Ascending aorta (tissue), 2 donors: ENCODE results near the gene U2AF2. TPM values are rescaled to one million over a fixed set of nuclear protein-coding genes. Genes with fewer than 3 reads are reported as not detected.

Experiments used
- DNase-seq, 2 donors: peaks; one replicate each; pipeline ENCODE4 v3.0.0-alpha.2; 2019; ENCODE audit warnings: low spot score in 2 of 2
- H3K27ac ChIP-seq, 2 donors: fragments of 200-600 bp; sonication (generic); one replicate each; pipeline ENCODE4 v1.5.1; 2016 to 2017; ENCODE audit warnings: mild to moderate bottlenecking in 1 of 2
- H3K27me3 ChIP-seq: fragments of 200-600 bp; sonication (generic); one replicate; pipeline ENCODE4 v1.5.1; 2017
- H3K36me3 ChIP-seq, 2 donors: fragments of 200-600 bp; sonication (generic); one replicate each; pipeline ENCODE4 v1.5.1; 2016
- H3K4me1 ChIP-seq, 2 donors: fragments of 200-600 bp; sonication (generic); one replicate each; pipeline ENCODE4 v1.5.1; 2016 to 2017; ENCODE audit warnings: mild to moderate bottlenecking in 1 of 2
- H3K4me3 ChIP-seq, 2 donors: fragments of 200-600 bp; sonication (generic); one replicate each; pipeline ENCODE4 v1.5.1; 2016 to 2017; ENCODE audit warnings: mild to moderate bottlenecking in 1 of 2
- H3K9me3 ChIP-seq, 2 donors: fragments of 200-600 bp; sonication (generic); one replicate each; pipeline ENCODE4 v1.5.1; 2016
- CTCF ChIP-seq, 3 experiments: fragments of 200-600 bp in 2 of 3; fragments of 450-650 bp in 1 of 3; sonication (generic) in 2 of 3; IDR thresholded peaks; one replicate each; pipeline ENCODE4 v1.5.1; 2016 to 2019; ENCODE audit warnings: antibody characterized with exemption in 3 of 3, mild to moderate bottlenecking in 1 of 3, moderate library complexity in 1 of 3
- intact Hi-C: fragments of 100-400 bp; cut with DNase I; formaldehyde crosslinking; loops from one replicate; pipeline ENCODE4 v1.15.1; 2023
- total RNA-seq: library from RNA; depleted of rRNA; stranded (reverse); fragments of >200 nt; gene quantifications from one replicate; pipeline ENCODE4 v1.1.0, GENCODE V29; 2016

The U2AF2 gene
- total RNA-seq, 1 donor from 2014 or later = 221 TPM

GRCh38 chr19:55693336-55693974 lies 38.6 kb downstream of the U2AF2 start:
- Histone ChIP-seq H3K9me3 (no peaks in the 10 kb centered on the region), H3K4me3 (no peak overlapping the region), H3K4me1 (no peaks in the 10 kb centered on the region), H3K27ac (no peak overlapping the region), H3K36me3 (peaks cover 82 to 89% of the 10 kb centered on the region in 2 donors), H3K27me3 (no peaks in the 10 kb centered on the region)
- DNase-seq = no peak
- TF ChIP-seq CTCF (IDR thresholded peaks at IDR 0.05) = no peak
- intact Hi-C loops = no loop called here

- peaks cover 74 to 83% of the 10 kb centered on the region in 2 donors for H3K36me3 ChIP-seq
Measured at GRCh38 chr19:55694241-55694655, 39.4 kb downstream of the U2AF2 start.

GRCh38 chr19:55694656-55695491 lies 40.0 kb downstream of the U2AF2 start:
- Histone ChIP-seq H3K4me3 (no peak overlapping the region), H3K9me3 (no peaks in the 10 kb centered on the region), H3K36me3 (peaks cover 68 to 81% of the 10 kb centered on the region in 2 donors), H3K4me1 (no peaks in the 10 kb centered on the region), H3K27me3 (no peaks in the 10 kb centered on the region), H3K27ac (no peak overlapping the region)
- no peak for TF ChIP-seq CTCF (IDR thresholded peaks at IDR 0.05)
- DNase-seq = no peak
- intact Hi-C loops = no loop called here

More at GRCh38 chr19:55694241-55694655, 39.4 kb downstream of the U2AF2 start:
- Histone ChIP-seq H3K4me1 (no peaks in the 10 kb centered on the region), H3K9me3 (no peaks in the 10 kb centered on the region), H3K27me3 (no peaks in the 10 kb centered on the region), H3K4me3 (no peak overlapping the region), H3K27ac (no peak overlapping the region)
- TF ChIP-seq CTCF (IDR thresholded peaks at IDR 0.05) = no peak
- intact Hi-C loops = no loop called here
- no peak for DNase-seq

- no peaks in the 10 kb centered on the region for H3K27me3 ChIP-seq
- TF ChIP-seq CTCF (IDR thresholded peaks at IDR 0.05) = no peak
- H3K4me1 ChIP-seq = no peaks in the 10 kb centered on the region
- no peak overlapping the region for H3K27ac ChIP-seq
- H3K36me3 ChIP-seq = peaks cover 65 to 81% of the 10 kb centered on the region in 2 donors
- H3K4me3 ChIP-seq = no peak overlapping the region
- H3K9me3 ChIP-seq = no peaks in the 10 kb centered on the region
- intact Hi-C loops = no loop called here
- no peak for DNase-seq
Measured at GRCh38 chr19:55695511-55696290, 40.9 kb downstream of the U2AF2 start.

- H3K4me1 ChIP-seq = no peaks in the 10 kb centered on the region
- H3K27ac ChIP-seq = no peak overlapping the region
- H3K4me3 ChIP-seq = no peak overlapping the region
- intact Hi-C loops = no loop called here
- no peak for DNase-seq
- no peak for TF ChIP-seq CTCF (IDR thresholded peaks at IDR 0.05)
- peaks cover 61 to 75% of the 10 kb centered on the region in 2 donors for H3K36me3 ChIP-seq
- no peaks in the 10 kb centered on the region for H3K27me3 ChIP-seq
- no peaks in the 10 kb centered on the region for H3K9me3 ChIP-seq
Measured at GRCh38 chr19:55696301-55697068, 41.6 kb downstream of the U2AF2 start.
